Measurements from ENCODE around the gene MAP3K4.

GRCh38 chr6:160951187-160952030 lies 40.2 kb upstream of the MAP3K4 start:
- TF ChIP-seq POLR2A (IDR thresholded peaks at IDR 0.05): no peak
- TF ChIP-seq CTCF (IDR thresholded peaks at IDR 0.05): no peak
